Stimulated activated naive B cell treated with anti-CD40 and anti-IgM and Interleukin-4, amounts not matched to agents 10 μg/mL and 1 μg/mL and 100 μg/mL, for 72 hours (primary cell): ENCODE measurements around the gene CFAP68.
A peak's percentile ranks its signal among the peaks of the same experiment; 100 is the strongest.
"Not testable (repeated sequence)": the region's sequence is repeated elsewhere in the genome, so short reads cannot be mapped to it uniquely, and the experiment has no call there.

ENCODE experiments used
- ATAC-seq, 2 donors: fragments of 150-1000 bp; cut with Tn5 transposase; replicated peaks; 2 replicates each; pipeline ENCODE4 v1.10.0; 2021; ENCODE audit warnings: moderate library complexity in 1 of 2
- DNase-seq: peaks from one replicate; pipeline ENCODE4 v3.0.0; 2021
- H3K27ac Mint-ChIP-seq: one replicate; pipeline ENCODE4 v1.8.0; 2022; ENCODE audit warnings: mild to moderate bottlenecking, mixed read lengths
- H3K27me3 Mint-ChIP-seq, 2 donors: one replicate each; pipeline ENCODE4 v1.8.0; 2022; ENCODE audit warnings: mixed read lengths in 2 of 2
- H3K36me3 Mint-ChIP-seq, 2 donors: one replicate each; pipeline ENCODE4 v1.8.0; 2022; ENCODE audit warnings: mixed read lengths in 2 of 2, mild to moderate bottlenecking in 1 of 2
- H3K4me1 Mint-ChIP-seq, 2 donors: one replicate each; pipeline ENCODE4 v1.8.0; 2022; ENCODE audit warnings: mixed read lengths in 2 of 2, mild to moderate bottlenecking in 1 of 2
- H3K4me3 Mint-ChIP-seq, 2 donors: one replicate each; pipeline ENCODE4 v1.8.0; 2022; ENCODE audit warnings: mild to moderate bottlenecking in 2 of 2, mixed read lengths in 2 of 2, moderate library complexity in 1 of 2
- H3K9me3 Mint-ChIP-seq, 2 donors: one replicate each; pipeline ENCODE4 v1.8.0; 2022; ENCODE audit warnings: mixed read lengths in 2 of 2, mild to moderate bottlenecking in 1 of 2

Gene CFAP68

DNA sequence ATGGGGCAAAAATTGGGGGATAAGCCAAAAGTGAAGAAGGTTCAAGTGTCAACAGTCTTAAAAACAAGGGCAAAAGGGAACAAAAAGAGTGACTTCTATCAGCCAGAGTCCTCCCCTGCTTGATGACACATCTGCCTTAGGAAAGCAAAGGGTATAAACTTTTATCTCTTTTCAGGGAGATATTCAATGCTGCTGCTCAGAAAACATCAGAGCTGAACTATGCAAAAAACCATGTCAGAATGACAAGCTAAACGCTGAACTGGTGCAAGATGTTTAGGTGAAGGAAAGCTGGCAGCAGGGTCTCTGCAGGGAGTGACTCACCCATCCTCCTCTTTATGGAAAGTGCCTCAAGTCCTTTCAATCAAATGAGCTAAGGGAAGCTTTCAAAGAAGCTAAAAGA, 32.7 kb upstream of the CFAP68 start:
- Mint-ChIP-seq H3K36me3 (peaks cover 19 to 42% of the 10 kb centered on the region in 2 donors), H3K27me3 (no peaks in the 10 kb centered on the region), H3K4me3 (no peak overlapping the region), H3K4me1 (peaks cover 4 to 13% of the 10 kb centered on the region in 2 donors), H3K27ac (peak overlapping the region; percentile 80), H3K9me3 (no peaks in the 10 kb centered on the region)
- no peak for ATAC-seq
- no peak for DNase-seq

DNA sequence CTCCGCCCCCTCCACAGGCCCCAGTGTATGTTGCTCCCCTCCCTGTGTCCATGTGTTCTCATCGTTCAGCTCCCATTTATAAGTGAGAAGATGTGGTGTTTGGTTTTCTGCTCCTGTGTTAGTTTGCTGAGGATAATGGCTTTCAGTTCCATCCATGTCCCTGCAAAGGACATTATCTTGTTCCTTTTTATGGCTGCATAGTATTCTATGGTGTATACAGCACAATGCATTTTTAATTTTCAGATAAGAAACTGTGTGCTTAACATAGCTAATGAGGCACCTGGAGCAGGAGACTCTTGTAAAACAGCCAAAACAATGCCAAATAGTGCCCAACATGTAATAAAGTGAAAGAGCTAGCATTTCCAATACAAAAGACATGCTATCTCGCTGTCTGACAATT, 29.7 kb upstream of the CFAP68 start:
- Mint-ChIP-seq H3K27me3 (no peaks in the 10 kb centered on the region), H3K4me1 (no peaks in the 10 kb centered on the region), H3K9me3 (no peaks in the 10 kb centered on the region), H3K36me3 (peaks cover 22 to 46% of the 10 kb centered on the region in 2 donors), H3K4me3 (no peak overlapping the region), H3K27ac (no peak overlapping the region)
- ATAC-seq (no peak), DNase-seq (no peak)

DNA sequence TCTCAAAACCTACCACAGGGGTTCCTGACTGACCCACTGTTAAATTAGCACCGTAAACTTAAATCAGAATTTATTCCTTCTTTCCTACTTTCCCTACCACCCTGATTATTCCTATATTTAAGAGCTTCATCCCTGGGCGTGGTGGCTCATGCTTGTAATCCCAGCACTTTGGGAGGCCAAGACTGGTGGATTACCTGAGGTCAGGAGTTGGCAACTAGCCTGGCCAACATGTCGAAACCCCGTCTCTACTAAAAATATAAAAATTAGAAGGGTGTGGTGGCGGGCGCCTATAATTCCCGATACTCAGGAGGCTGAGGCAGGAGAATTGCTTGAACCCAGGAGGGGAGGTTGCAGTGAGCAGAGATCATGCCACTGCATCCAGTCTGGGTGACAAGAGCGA, 28.3 kb upstream of the CFAP68 start:
- DNase-seq (no peak), ATAC-seq (no peak)
- Mint-ChIP-seq H3K4me1 (no peaks in the 10 kb centered on the region), H3K27me3 (no peaks in the 10 kb centered on the region), H3K9me3 (no peaks in the 10 kb centered on the region), H3K36me3 (peaks cover 30 to 49% of the 10 kb centered on the region in 2 donors), H3K27ac (no peak overlapping the region), H3K4me3 (no peak overlapping the region)

DNA sequence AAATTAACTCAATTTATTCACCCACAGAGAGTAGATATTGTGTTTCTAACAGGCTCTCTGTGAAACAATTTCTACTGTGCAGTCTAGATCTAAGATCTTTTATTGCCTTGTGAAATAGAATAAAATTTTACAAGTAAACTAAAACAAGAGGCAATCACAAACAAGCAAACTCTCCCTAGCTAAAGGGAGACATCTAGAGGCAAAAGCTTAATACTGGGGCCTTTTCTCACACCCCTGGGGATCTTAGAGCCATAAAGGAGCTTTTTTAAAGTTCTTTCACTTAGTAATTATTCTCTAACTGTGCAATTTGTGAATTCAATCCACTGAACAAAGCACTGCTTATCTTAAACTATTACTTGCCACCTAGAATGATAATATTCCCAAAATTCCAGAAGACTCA, 27.7 kb upstream of the CFAP68 start:
- no peak for ATAC-seq
- Mint-ChIP-seq H3K4me1 (no peaks in the 10 kb centered on the region), H3K27me3 (no peaks in the 10 kb centered on the region), H3K9me3 (no peaks in the 10 kb centered on the region), H3K4me3 (no peak overlapping the region), H3K27ac (no peak overlapping the region), H3K36me3 (peaks cover 30 to 46% of the 10 kb centered on the region in 2 donors)
- DNase-seq, result no peak

DNA sequence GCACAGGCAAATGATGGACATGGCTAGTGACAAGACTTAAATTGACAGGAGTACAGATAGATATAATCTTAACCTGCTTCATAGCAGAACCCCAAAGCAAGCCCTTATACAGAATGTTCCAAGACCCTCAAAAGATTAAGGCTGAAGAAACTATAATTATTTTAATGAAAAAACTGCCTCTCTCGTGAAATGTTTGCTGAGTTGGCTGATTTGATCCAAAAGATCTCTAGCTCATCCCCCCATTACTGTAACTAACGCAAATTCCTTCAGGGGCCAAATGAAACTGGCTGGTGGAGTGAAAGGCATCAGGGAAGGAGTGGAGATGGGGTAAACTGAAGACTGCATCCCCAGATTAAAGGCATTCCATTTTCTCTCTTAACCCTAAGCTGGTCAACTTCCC, 27.2 kb upstream of the CFAP68 start:
- H3K4me1 Mint-ChIP-seq, result no peaks in the 10 kb centered on the region
- H3K27me3 Mint-ChIP-seq, result no peaks in the 10 kb centered on the region
- H3K36me3 Mint-ChIP-seq, result peaks cover 30 to 46% of the 10 kb centered on the region in 2 donors
- H3K4me3 Mint-ChIP-seq, result no peak overlapping the region
- no peak for ATAC-seq
- no peak for DNase-seq
- no peaks in the 10 kb centered on the region for H3K9me3 Mint-ChIP-seq
- no peak overlapping the region for H3K27ac Mint-ChIP-seq

DNA sequence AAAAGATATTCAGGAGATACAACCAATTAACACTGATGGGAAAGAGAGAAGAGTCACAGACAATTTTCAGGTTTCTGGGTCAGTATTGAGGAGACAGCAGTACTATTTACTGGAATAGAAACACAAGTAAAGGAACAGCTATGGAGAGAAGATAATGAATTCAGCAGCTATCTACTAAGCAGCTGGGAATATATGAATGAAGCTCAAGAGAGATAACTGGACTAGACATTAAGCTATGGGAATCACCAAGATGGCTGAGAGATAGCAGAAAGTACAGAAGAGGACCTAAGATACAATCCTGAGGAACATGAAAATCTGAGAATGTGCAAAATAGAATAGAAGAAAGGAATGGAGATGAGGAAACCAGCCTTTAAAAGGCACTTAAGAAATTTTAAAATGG, 23.8 kb upstream of the CFAP68 start:
- no peaks in the 10 kb centered on the region for H3K27me3 Mint-ChIP-seq
- H3K4me3 Mint-ChIP-seq, result no peak overlapping the region
- no peaks in the 10 kb centered on the region for H3K9me3 Mint-ChIP-seq
- ATAC-seq (no peak), DNase-seq (no peak)
- no peaks in the 10 kb centered on the region for H3K4me1 Mint-ChIP-seq
- no peak overlapping the region for H3K27ac Mint-ChIP-seq
- H3K36me3 Mint-ChIP-seq, result peaks cover 35 to 48% of the 10 kb centered on the region in 2 donors

DNA sequence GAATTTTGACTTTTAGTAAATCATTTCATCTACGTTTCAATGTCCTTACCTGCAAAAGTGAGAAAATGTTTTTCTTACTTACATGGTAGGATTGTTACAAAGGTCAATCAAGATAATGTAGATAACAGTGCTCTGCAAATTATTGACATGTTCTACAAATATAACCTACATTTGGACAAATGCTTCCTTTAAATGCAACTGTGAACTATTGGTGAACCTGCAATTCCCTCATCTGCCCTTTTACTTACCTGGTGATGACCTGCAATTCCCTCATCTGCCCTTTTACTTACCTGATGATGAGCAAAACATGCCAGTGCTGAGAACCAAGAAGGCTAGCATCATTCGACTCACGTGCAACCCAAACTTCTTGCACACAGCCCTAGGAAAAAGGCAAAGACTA, 19.1 kb upstream of the CFAP68 start:
- H3K9me3 Mint-ChIP-seq, result no peaks in the 10 kb centered on the region
- H3K36me3 Mint-ChIP-seq, result peaks cover 41 to 53% of the 10 kb centered on the region in 2 donors

DNA sequence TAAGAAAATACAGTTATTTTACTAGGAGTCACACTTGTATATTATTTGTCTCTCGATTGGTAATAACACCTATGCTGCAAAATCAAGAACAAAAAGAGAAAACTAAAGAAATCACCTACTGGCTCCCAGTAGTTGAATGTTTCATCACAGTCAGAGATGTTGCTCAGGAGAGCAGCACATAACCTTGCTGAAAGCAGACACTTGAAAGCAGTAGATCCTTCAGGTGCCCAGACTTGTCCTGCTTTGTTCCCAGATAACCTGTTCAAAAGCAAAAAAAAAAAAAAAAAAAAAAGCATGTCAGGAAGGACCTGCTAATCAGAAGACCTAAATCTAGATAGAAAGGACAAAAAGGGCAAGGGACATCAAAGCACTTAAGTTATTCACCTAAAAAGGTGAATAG, 9.2 kb upstream of the CFAP68 start:
- no peak for ATAC-seq
- Mint-ChIP-seq H3K27me3 (no peaks in the 10 kb centered on the region), H3K4me3 (no peak overlapping the region), H3K36me3 (peaks cover 26 to 49% of the 10 kb centered on the region in 2 donors), H3K9me3 (no peaks in the 10 kb centered on the region), H3K4me1 (peaks cover 8 to 31% of the 10 kb centered on the region in 2 donors), H3K27ac (no peak overlapping the region)
- no peak for DNase-seq

More for the DNA sequence above, 19.1 kb upstream of the CFAP68 start:
- Mint-ChIP-seq H3K27me3 (no peaks in the 10 kb centered on the region), H3K27ac (no peak overlapping the region), H3K4me3 (no peak overlapping the region), H3K4me1 (no peaks in the 10 kb centered on the region)
- ATAC-seq (no peak), DNase-seq (no peak)

DNA sequence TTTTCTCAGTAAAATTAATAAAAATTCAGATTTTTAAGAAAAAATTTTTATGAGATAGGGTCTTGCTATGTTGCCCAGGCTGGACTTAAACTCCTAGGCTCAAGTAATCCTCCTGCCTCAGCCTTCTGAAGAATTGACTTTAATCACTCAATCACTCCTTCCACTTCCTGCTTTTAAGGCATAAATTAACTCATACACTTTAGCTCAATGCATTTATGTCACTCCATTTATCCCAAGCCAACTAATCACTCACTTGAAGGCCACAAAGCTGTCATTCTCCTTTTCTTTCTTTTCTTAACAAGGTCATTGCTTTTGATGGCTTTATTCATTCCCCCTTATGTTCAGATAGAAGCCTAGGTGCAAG, 8.8 kb upstream of the CFAP68 start:
- Mint-ChIP-seq H3K36me3 (peaks cover 26 to 47% of the 10 kb centered on the region in 2 donors), H3K9me3 (no peaks in the 10 kb centered on the region), H3K4me3 (peak overlapping the region; percentile 93 to 94), H3K27me3 (no peaks in the 10 kb centered on the region), H3K27ac (peak overlapping the region; percentile 94), H3K4me1 (peaks cover 8 to 31% of the 10 kb centered on the region in 2 donors)
- ATAC-seq, result peak; percentile 27 to 31
- DNase-seq, result no peak

DNA sequence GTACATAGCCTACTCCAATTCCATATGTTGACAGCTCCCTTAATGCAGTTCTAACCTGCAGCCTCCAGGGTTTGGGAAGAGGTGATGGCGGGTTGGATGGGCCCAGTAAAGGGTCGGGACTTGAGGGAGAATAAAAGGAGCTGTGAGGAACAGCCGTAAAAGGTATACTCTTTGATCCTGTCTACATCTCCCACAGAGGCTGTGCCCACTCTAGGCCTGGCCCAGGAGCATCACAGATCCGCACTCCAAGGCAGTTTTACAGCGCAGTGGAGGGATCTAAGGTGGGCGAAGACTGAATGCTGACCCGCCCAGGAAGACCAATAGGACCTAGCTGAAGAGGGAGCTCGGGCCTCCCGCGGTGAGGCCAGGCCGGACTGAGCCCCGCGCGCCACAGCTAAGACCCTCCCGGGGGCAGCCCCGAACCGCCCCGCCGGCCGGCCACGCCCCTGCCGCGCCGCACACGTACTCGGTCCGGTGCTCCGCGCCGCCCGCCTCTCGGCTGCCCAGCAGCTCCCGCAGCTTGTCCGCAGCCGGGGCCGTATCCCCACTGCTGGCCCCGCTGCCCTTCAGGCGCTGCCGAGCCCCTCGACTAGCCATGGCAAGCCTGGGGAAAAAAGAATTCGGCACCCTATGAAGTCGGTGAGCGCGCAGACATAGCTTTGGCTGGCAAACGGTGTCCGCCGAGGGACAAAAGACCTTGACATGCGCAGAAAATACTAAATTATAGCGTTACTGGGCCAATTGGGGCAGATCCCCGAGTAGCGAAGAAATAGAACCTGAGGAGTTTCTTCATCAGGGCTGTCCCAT, 8.3 kb upstream of the CFAP68 start, which contains the start of gene ALG9:
Gene ALG9, minus strand, starts transcription at position 696 of the 807 bp plus-strand sequence. Its CDS starts 99 bp downstream, at position 597.
- Mint-ChIP-seq H3K9me3 (no peaks in the 10 kb centered on the region), H3K27ac (peak within 1 kb of the TSS; percentile 94), H3K36me3 (peaks cover 26 to 46% of the 10 kb centered on the region in 2 donors), H3K4me3 (peak within 1 kb of the TSS; percentile 93 to 94), H3K4me1 (peaks cover 8 to 31% of the 10 kb centered on the region in 2 donors), H3K27me3 (no peaks in the 10 kb centered on the region)
- ATAC-seq, result peak; percentile 92 to 93
- DNase-seq, result peak; percentile 84

DNA sequence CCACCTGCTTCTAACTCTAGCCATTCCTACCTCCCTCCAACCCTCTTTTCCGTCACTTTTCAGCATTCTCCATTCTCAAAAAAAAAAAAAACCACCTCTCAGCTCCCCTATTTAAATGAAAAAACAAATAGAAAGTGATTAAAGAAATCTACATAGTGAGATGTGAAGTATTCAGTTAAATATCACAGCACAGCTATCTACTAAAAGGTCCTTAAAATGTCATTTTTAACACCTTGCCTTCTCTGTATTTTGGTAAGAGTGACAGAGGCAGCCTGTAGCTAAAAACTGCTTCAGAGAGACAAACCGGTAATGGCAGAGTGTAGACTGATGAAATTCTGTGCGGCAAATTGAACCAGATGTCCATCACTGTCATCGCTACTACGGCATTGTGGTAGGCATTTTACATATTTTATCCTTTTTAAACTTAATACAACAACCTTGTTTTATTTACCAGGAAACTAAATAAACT, 7.6 kb upstream of the CFAP68 start:
- Mint-ChIP-seq H3K27me3 (no peaks in the 10 kb centered on the region), H3K27ac (peak overlapping the region; percentile 94), H3K9me3 (no peaks in the 10 kb centered on the region), H3K4me1 (peaks cover 9 to 31% of the 10 kb centered on the region in 2 donors), H3K4me3 (peak overlapping the region; percentile 93 to 94), H3K36me3 (peaks cover 22 to 40% of the 10 kb centered on the region in 2 donors)
- ATAC-seq (no peak), DNase-seq (no peak)

DNA sequence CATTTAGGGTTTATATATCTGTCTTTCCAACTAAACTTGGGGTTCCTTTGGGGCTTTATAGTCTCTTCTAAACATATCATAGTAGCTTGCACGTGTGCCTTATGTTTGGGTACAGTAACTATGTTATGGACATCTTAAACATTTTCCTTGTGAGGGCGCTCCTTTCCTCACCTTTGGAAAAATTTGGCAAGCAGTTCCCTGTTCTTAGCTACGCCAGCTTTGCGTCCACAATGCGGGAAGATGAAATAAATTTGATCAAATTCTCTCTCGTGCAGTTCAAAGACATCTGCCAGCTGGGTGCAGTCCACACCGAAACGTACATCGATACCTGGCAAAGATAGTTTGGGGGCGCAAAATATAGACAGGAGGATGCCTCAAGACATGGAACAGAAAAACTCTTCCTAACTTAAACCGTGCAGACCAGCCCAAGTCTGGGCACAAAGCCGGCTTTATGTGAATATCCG, 924 bp upstream of the CFAP68 start:
- Mint-ChIP-seq H3K27me3 (no peaks in the 10 kb centered on the region), H3K4me1 (peaks cover 12 to 15% of the 10 kb centered on the region in 2 donors), H3K4me3 (peak overlapping the region; percentile 93 to 94), H3K36me3 (peaks cover 10 to 24% of the 10 kb centered on the region in 2 donors), H3K9me3 (no peaks in the 10 kb centered on the region), H3K27ac (peak overlapping the region; percentile 99)
- no peak for DNase-seq
- peak in 1 of 2 donors; percentile 8 for ATAC-seq

DNA sequence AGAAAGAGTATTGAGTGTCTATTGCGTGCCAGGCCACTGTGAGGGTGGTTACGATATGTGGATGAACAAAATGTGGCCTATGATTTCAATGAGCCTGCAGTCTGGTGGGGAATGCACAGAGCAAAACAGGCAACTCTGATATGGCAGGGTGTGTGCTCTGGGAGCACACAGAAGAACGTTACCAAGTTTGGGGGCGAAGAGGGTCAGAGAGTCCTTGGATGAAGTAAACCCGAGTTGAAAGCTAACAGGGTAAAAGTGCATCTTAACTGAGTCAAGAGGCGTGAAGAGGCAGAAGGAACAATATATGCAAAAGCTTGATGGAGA, 258 bp downstream of the CFAP68 start:
- DNase-seq, result no peak
- Mint-ChIP-seq H3K27ac (peak overlapping the region; percentile 99), H3K4me3 (peak overlapping the region; percentile 93 to 94), H3K4me1 (peaks cover 12 to 15% of the 10 kb centered on the region in 2 donors), H3K9me3 (no peaks in the 10 kb centered on the region), H3K27me3 (no peaks in the 10 kb centered on the region), H3K36me3 (peaks cover 9 to 26% of the 10 kb centered on the region in 2 donors)
- ATAC-seq, result peak; percentile 1 to 3

DNA sequence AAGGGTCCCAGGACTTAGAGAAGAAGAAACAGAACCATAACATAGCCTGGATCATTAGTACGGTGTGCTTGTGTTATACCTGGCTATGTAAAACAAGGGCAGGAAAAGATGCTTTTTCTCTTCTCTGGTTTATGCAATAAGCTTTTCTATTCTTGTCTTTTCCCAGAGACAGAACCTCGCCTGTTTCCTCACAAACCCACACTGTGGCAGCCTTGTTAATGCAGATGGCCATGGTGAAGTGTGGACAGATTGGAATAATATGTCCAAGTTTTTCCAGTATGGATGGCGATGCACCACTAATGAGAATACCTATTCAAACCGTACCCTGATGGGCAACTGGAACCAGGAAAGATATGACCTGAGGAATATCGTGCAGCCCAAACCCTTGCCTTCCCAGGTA, 2.9 kb downstream of the CFAP68 start:
- no peaks in the 10 kb centered on the region for H3K9me3 Mint-ChIP-seq
- H3K27me3 Mint-ChIP-seq, result no peaks in the 10 kb centered on the region
- H3K36me3 Mint-ChIP-seq, result peaks cover 8 to 22% of the 10 kb centered on the region in 2 donors
- DNase-seq (no peak), ATAC-seq (no peak)
- H3K4me1 Mint-ChIP-seq, result peaks cover 10 to 15% of the 10 kb centered on the region in 2 donors
- no peak overlapping the region for H3K27ac Mint-ChIP-seq
- no peak overlapping the region for H3K4me3 Mint-ChIP-seq

DNA sequence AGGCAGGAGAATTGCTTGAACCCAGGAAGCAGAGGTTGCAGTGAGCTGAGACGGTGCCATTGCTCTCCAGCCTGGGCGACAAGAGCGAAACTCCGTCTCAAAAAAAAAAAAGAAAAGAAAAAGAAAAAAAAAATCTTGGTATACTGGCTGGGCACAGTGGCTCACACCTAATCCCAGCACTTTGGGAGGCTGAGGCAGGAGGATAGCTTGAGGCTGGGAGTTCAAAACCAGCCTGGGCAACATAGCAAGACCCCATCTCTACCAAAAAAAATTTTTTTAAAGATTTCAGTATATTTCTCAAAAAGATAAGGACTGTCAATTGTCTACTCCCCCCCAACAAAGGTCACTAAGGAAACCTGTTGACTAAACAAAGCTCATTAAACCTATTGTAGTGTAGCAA, 5.7 kb downstream of the CFAP68 start:
- H3K36me3 Mint-ChIP-seq, result peaks cover 8 to 18% of the 10 kb centered on the region in 2 donors

More for the DNA sequence above, 5.7 kb downstream of the CFAP68 start:
- not testable (repeated sequence) for H3K27me3 Mint-ChIP-seq, H3K27ac Mint-ChIP-seq, DNase-seq, ATAC-seq, H3K4me3 Mint-ChIP-seq, H3K9me3 Mint-ChIP-seq, H3K4me1 Mint-ChIP-seq
